ENCODE measurements around the gene KDM3B. TPM values are rescaled to one million over a fixed set of nuclear protein-coding genes. Genes with fewer than 3 reads are reported as not detected.

KDM3B gene
- polyA plus RNA-seq, 1 of the 3 experiments (the other 2 are of a cell fraction), result 22.4 TPM

- Histone ChIP-seq H3K27me3 (ENCODE audit: insufficient read depth) (no peaks in the 10 kb centered on the region), H3K4me2 (no peak overlapping the region), H2AFZ (ENCODE audit: low read depth) (no peak overlapping the region), H3K79me2 (ENCODE audit: insufficient read depth) (no peaks in the 10 kb centered on the region; the same call in 1 of the 2 replicates), H3F3A (replicated peaks; ENCODE audit: insufficient read depth) (no peaks in the 10 kb centered on the region), H3K9me2 (no peaks in the 10 kb centered on the region), H3K27ac (ENCODE audit: low read depth in 2 of 2, low read length in 1 of 2) (no peak overlapping the region), H3K9ac (no peak overlapping the region), H3K4me3 (ENCODE audit: low read depth in 2 of 2, low read length in 1 of 2) (no peak overlapping the region), H3K36me3 (replicated peaks in 1 of 2; ENCODE audit: control insufficient read depth in 1 of 2, insufficient read depth in 2 of 2, low read length in 1 of 2) (no peaks in the 10 kb centered on the region), H3K4me1 (ENCODE audit: control insufficient read depth in 1 of 2, insufficient read depth in 2 of 2, low read depth in 1 of 2, low read length in 1 of 2) (peaks cover 7 to 24% of the 10 kb centered on the region in 2 experiments; a peak in 3 of 4 replicates), H4K20me1 (ENCODE audit: insufficient read depth) (no peaks in the 10 kb centered on the region), H3K9me3 (no peaks in the 10 kb centered on the region)
- WGBS (ENCODE audit: low lambda C conversion rate), result 91% methylated on average over 4 of the region's 13 CpGs
- no peak for TF ChIP-seq MXI1 (IDR thresholded peaks at IDR 0.05; ENCODE audit: low read depth, low read length)
- TF ChIP-seq USF2 (IDR thresholded peaks at IDR 0.05; ENCODE audit: borderline replicate concordance, low read depth, low read length), result no peak
- no peak for TF ChIP-seq TEAD4 (IDR thresholded peaks at IDR 0.05; ENCODE audit: borderline replicate concordance, insufficient read depth)
- TF ChIP-seq ELF1 (IDR thresholded peaks at IDR 0.05), result no peak
- no peak for TF ChIP-seq YY1 (IDR thresholded peaks at IDR 0.05; ENCODE audit: low read depth)
- no peak for TF ChIP-seq RXRA (IDR thresholded peaks at IDR 0.05; ENCODE audit: borderline replicate concordance, low read depth)
- TF ChIP-seq CHD2 (IDR thresholded peaks at IDR 0.05; ENCODE audit: low read length, partially characterized antibody), result no peak
- no peak for TF ChIP-seq NFIC (IDR thresholded peaks at IDR 0.05; ENCODE audit: borderline replicate concordance)
- no peak for TF ChIP-seq GATA2 (CRISPR knock-in tag; IDR thresholded peaks at IDR 0.05)
- TF ChIP-seq FOXJ3 (CRISPR knock-in tag; IDR thresholded peaks at IDR 0.05), result no peak
- TF ChIP-seq REST (IDR thresholded peaks at IDR 0.05; ENCODE audit: low read depth, low read length), result no peak
- no peak for TF ChIP-seq NRF1 (IDR thresholded peaks at IDR 0.05; ENCODE audit: low read depth, low read length)
- TF ChIP-seq ZBTB33 (IDR thresholded peaks at IDR 0.05; ENCODE audit: borderline replicate concordance, low read depth), result no peak
- no peak for TF ChIP-seq IRF3 (IDR thresholded peaks at IDR 0.05; ENCODE audit: low read depth, low read length)
- TF ChIP-seq FOSL2 (IDR thresholded peaks at IDR 0.05; ENCODE audit: borderline replicate concordance, low read depth), result no peak
- TF ChIP-seq PBX3 (IDR thresholded peaks at IDR 0.05), result no peak
- no peak for TF ChIP-seq EP300 (IDR thresholded peaks at IDR 0.05; ENCODE audit: borderline replicate concordance in 1 of 2, low read depth in 1 of 2, low read length in 1 of 2)
- no peak for TF ChIP-seq SMC3 (IDR thresholded peaks at IDR 0.05; ENCODE audit: low read depth, low read length)
- no peak for TF ChIP-seq POLR2AphosphoS5 (IDR thresholded peaks at IDR 0.05; ENCODE audit: low read depth, low read length)
- no peak for TF ChIP-seq USF1 (IDR thresholded peaks at IDR 0.05; ENCODE audit: borderline replicate concordance, low read depth)
- no peak for DNase-seq
- ChIA-PET CTCF (interaction anchor here (1.2 to 1.4 kb wide), 2 partner anchors 60 to 91 kb away, joined by 3 to 4 read pairs; no protein-coding TSS in a partner anchor), POLR2A (no interaction called here)
Measured at GRCh38 chr5:138444078-138444773, 91.7 kb downstream of the KDM3B start.

All from SK-N-SH (cell line).